ENCODE measurements around the gene NT5C. TPM values are rescaled to one million over a fixed set of nuclear protein-coding genes. Genes with fewer than 3 reads are reported as not detected.

NT5C gene
- total RNA-seq, 1 experiment from 2014 or later = 115 TPM

GRCh38 chr17:75130059-75130631, 1.4 kb downstream of the NT5C start:
- intact Hi-C loops (cut with micrococcal nuclease) = no loop called here
- H3K9me3 ChIP-seq (ENCODE audit: control insufficient read depth in 1 of 2, insufficient read depth in 1 of 2, low read depth in 1 of 2, low read length in 2 of 2) = no peaks in the 10 kb centered on the region
- BruUV-seq (replicated peaks) = no TSS peak
- ChIA-PET RAD21 (ENCODE audit: low non-redundant PET in 1 of 2, low total read pairs in 2 of 2, uncharacterized antibody in 2 of 2, unreplicated experiment in 2 of 2) (interaction anchor here in 1 of 2 experiments (0.6 to 0.9 kb wide), 2 partner anchors 16 to 20 kb away, joined by 3 read pairs; no protein-coding TSS in a partner anchor), POLR2A (interaction anchor here (0.7 to 2.2 kb wide), 11 partner anchors 8 to 169 kb away, joined by 3 to 7 read pairs (median 4); partner anchors contain the start of genes ARMC7 and JPT1), CTCF (interaction anchor here (1.3 to 4.9 kb wide), 7 partner anchors 15 to 168 kb away, joined by 3 to 50 read pairs (median 9); partner anchors contain the start of gene ARMC7)
- H3K27me3 ChIP-seq (ENCODE audit: insufficient read depth, low read length) = no peaks in the 10 kb centered on the region
- H3K9ac ChIP-seq (ENCODE audit: low read length) = peak overlapping the region; percentile 99
- no peak for ATAC-seq
- peak overlapping the region; percentile 85 for H3K4me3 ChIP-seq (replicated peaks in 1 of 2; ENCODE audit: low read depth in 1 of 2, low read length in 2 of 2)
- H3K27ac ChIP-seq (ENCODE audit: low read depth, low read length) = peak overlapping the region; percentile 99
- no peaks in the 10 kb centered on the region for H3K9me2 ChIP-seq (ENCODE audit: insufficient read depth)
- peak overlapping the region; percentile 86 for H3K4me2 ChIP-seq (ENCODE audit: low read length)
- peaks cover 71% of the 10 kb centered on the region for H3K79me2 ChIP-seq (ENCODE audit: insufficient read depth, low read length)
- TF ChIP-seq ZNF274 (IDR thresholded peaks at IDR 0.05; ENCODE audit: low read depth, low read length) = no peak
- TF ChIP-seq, protein P1, sequence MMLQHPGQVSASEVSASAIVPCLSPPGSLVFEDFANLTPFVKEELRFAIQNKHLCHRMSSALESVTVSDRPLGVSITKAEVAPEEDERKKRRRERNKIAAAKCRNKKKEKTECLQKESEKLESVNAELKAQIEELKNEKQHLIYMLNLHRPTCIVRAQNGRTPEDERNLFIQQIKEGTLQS (IDR thresholded peaks at IDR 0.05) = no peak
- no peak for TF ChIP-seq RAD21 (IDR thresholded peaks at IDR 0.05; ENCODE audit: low read depth)
- peak; percentile 51 for TF ChIP-seq POLR2AphosphoS5 (IDR thresholded peaks at IDR 0.05; ENCODE audit: low read depth, low read length)
- no peak overlapping the region for H2AFZ ChIP-seq (ENCODE audit: low read depth, low read length, poor library complexity, severe bottlenecking)
- H3K4me1 ChIP-seq (ENCODE audit: control insufficient read depth in 1 of 2, insufficient read depth in 2 of 2, low read length in 2 of 2) = peaks cover 37 to 77% of the 10 kb centered on the region in 2 experiments
- DNase-seq (ENCODE audit: low read depth, low spot score) = no peak
- H3K36me3 ChIP-seq (ENCODE audit: control insufficient read depth in 1 of 2, insufficient read depth in 2 of 2, low read length in 2 of 2) = peaks cover 1 to 33% of the 10 kb centered on the region in 2 experiments; a peak in 1 of 4 replicates
- no peaks in the 10 kb centered on the region for H4K20me1 ChIP-seq (ENCODE audit: insufficient read depth)

DNA sequence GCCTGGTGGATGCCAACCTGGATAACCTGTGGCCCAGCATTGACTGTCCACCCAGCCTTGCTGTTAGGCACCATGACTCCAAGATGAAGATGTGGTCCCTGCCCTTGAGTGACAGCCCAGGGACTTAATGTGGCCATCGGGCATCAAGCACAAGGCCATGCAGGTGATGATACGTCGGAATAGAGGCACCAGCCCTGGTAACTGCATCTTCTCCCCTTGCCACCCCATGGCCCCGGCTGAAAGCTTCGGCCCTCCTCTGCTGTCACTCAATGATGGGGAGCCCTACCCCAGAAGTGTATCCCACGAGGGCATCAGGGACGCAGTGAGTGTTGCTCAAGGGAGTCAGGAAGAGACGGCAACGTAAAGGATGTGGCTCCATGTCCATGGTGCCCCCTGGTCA, 2.0 kb downstream of the NT5C start:
- Histone ChIP-seq H3K79me2 (ENCODE audit: insufficient read depth, low read length) (peaks cover 77% of the 10 kb centered on the region), H3K36me3 (ENCODE audit: control insufficient read depth in 1 of 2, insufficient read depth in 2 of 2, low read length in 2 of 2) (peaks cover 0 to 28% of the 10 kb centered on the region in 2 experiments; a peak in 1 of 4 replicates), H3K9me2 (ENCODE audit: insufficient read depth) (no peaks in the 10 kb centered on the region), H3K27ac (ENCODE audit: low read depth, low read length) (0 out of 2 replicates have a peak overlapping the region, but pooled peaks have one; percentile 99), H3K9ac (ENCODE audit: low read length) (no peak overlapping the region), H3K4me2 (ENCODE audit: low read length) (no peak overlapping the region), H3K4me1 (ENCODE audit: control insufficient read depth in 1 of 2, insufficient read depth in 2 of 2, low read length in 2 of 2) (peaks cover 43 to 77% of the 10 kb centered on the region in 2 experiments), H2AFZ (ENCODE audit: low read depth, low read length, poor library complexity, severe bottlenecking) (no peak overlapping the region), H3K4me3 (replicated peaks in 1 of 2; ENCODE audit: low read depth in 1 of 2, low read length in 2 of 2) (no peak overlapping the region), H3K27me3 (ENCODE audit: insufficient read depth, low read length) (no peaks in the 10 kb centered on the region), H4K20me1 (ENCODE audit: insufficient read depth) (no peaks in the 10 kb centered on the region), H3K9me3 (ENCODE audit: control insufficient read depth in 1 of 2, insufficient read depth in 1 of 2, low read depth in 1 of 2, low read length in 2 of 2) (no peaks in the 10 kb centered on the region)
- DNase-seq (ENCODE audit: low read depth, low spot score) = no peak
- ChIA-PET RAD21 (ENCODE audit: low non-redundant PET in 1 of 2, low total read pairs in 2 of 2, uncharacterized antibody in 2 of 2, unreplicated experiment in 2 of 2) (interaction anchor here in 1 of 2 experiments (0.6 kb wide), 1 partner anchor 19 kb away, joined by 3 read pairs; no protein-coding TSS in a partner anchor), CTCF (interaction anchor here (1.0 to 4.9 kb wide), 5 partner anchors 14 to 94 kb away, joined by 3 to 50 read pairs (median 3); no protein-coding TSS in a partner anchor), POLR2A (interaction anchor here (1.0 to 1.2 kb wide), 2 partner anchors 9 to 70 kb away, joined by 4 to 6 read pairs; no protein-coding TSS in a partner anchor)
- TF ChIP-seq ZFX (IDR thresholded peaks at IDR 0.05) = no peak
- ATAC-seq = no peak
- no TSS peak for BruUV-seq (replicated peaks)
- intact Hi-C loops (cut with micrococcal nuclease) = no loop called here

Measured in HCT116 (cell line).